HG02970 (cell line): ENCODE results near the gene ZNF423.

ENCODE experiments used
- ATAC-seq: cut with Tn5 transposase; IDR thresholded peaks from one replicate; pipeline ENCODE4 v1.9.1; 2021; ENCODE audit warnings: mild to moderate bottlenecking, moderate library complexity, moderate number of reproducible peaks; ENCODE audit not compliant: unreplicated experiment, low FRiP score

Gene ZNF423

DNA sequence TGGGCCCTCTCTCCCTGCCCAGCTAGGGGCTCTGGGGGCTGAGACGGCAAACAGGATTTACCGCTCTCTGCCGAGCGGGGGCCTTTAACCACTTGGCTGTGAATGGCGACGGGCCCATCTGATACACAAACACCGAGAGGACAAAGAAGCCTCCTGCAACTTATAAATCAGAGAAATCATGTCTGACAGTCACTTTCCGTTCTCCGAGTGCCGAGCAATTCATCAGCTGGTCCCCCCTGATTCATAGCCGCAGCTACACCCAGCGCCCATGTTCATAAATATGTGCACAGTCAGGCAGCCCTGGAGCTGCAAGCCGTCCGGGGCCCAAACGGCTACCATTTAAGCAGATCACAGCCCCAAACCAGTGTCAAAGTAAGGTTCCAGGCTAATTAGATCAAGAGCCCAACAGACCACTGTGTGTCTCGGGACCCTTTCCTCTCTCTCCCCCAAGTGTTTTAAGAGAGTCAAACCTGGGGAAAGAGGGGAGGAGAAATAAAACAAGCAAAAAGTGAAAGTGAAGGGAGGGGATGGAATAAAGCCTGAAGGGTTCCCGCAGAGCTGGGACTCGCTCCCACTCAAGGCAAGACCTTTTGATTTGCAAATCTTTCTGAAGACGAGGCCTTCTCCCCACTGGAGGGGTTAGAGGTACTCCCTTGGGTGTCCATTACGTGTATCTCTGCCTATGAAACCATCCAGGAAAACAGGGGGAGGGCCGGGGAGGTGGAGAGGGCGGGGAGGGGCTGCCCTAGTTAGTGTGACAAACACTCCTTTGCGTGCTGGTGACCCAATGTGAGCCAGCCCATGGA, 327.6 kb downstream of the ZNF423 start:
- ATAC-seq: no peak

DNA sequence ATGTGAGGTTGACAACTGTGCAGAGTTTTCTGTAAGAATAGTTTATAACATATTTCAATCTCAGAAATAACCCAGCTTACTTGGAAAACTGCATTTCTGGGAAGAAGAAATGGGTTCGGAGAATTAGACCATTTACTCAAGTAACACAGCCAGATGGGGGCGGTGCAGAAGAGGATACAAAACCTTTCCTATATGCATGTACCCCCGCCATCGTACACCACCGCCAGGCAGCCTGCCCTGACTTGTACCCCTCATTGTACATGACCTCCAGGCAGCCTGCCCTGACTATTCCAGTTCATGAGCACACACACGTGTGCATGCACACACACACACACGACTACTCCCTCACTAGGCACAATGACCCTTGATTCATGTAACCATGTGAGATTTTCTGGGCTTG, 328.3 kb downstream of the ZNF423 start:
- no peak for ATAC-seq

DNA sequence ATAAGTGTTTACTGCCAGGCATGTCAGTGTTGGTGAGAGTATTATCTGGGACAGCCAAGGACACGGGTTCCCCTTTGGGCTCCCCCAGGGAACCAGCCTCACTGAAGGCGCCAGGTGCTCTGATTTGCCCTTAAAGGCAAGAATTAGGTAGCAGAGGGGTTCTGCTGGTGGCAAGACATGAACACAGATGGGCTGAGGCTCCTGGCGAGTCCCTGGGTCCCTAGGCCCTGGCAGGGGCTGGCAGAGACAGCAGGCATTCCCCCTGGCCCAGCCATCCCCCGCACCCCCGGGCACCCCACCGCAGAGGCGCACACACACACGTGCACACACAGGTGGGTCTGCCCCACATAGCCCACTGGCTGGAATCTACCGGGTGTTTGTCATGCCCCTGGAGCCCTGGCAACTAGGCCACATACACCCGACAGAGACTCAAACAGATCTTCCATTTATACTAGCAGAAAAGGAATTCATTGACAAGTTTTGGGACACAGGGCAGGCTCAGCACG, 329.0 kb downstream of the ZNF423 start:
- no peak for ATAC-seq

DNA sequence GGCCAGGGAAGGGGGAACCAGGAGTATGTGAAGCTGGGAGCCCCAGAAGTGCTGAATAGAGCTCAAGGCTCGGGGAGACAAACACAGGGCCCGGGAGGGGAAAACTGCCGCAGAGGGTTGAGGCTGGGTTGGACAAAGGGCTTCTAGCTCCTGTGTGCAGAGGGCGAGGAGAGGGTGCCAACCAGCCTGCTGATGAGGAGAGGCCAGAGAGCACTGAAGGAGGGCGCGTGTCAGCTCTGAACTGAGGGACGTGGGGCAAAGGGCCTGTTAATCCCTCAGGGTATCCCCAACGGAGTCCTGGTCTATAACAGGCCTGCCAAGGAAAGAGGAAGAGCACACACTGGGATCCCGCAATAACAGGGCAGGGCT, 331.0 kb downstream of the ZNF423 start:
- ATAC-seq: no peak

DNA sequence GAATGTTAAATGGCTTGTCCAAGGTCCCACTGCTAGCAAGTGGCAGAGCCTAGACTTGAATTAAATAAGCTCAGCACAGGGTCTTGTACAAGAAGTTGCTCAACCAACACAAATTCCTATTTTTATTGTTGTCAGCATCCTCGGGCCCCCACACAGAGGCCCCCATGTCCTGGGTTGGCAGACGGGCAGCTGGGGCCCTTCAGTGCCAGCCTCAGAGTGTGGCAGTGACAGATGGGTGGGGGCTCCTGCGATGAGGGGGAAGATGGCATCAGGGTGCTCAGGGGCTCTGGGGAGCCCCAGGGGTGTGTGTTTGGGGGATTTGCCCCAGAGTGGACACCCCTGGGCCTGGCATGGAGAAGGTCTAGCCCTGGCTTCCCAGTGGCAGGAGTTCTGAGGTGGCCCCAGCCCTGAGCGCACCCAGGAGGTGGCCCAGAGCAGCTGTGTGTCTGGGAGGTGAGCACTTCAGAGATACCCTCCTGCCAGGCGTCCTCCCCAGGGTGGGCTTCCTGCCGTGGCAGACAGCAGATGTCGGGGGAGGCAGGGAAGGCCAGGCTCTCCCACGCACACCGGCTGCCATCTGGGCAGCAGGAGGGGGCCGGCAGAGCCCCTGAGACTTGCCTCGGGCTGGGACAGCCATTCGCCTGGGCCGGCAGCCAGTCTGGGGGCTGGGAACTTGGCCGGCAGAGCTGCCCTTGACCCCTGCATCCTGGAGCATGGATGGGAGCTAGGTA, 331.5 kb downstream of the ZNF423 start:
- no peak for ATAC-seq

DNA sequence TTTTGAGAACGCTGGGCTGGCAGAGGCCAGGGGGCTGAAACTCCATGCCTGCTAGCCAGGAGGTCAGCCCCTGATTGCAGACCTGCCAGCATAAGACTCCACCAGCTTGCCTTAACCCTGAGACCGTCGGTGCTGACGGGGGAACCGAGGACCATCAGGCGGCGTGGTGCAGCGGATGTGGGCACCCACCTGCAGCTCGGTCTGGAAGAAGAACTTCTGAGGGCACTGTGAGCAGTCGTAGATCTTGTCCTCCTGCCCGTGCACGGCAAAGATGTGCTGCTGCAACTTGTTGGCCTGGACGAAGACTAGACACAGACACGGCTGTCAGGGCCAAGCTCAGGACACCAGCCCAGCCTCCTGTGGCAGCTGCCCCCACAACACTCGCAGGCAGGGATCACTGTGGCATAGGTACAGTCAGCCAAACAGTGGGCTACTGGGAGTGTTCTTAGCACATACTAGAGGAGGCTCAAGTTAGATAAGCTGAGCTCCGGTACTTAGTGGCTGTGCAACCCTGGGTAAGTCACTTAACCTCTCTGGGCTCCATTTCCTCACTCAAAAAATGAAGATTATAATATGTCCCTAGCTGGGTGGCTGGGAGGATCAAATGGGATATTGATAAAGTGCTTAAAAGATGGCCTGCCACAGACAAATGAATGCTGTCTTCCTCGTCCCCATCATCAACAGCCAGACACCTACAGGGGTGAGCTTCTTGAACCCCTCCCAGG, 332.3 kb downstream of the ZNF423 start:
- no peak for ATAC-seq

DNA sequence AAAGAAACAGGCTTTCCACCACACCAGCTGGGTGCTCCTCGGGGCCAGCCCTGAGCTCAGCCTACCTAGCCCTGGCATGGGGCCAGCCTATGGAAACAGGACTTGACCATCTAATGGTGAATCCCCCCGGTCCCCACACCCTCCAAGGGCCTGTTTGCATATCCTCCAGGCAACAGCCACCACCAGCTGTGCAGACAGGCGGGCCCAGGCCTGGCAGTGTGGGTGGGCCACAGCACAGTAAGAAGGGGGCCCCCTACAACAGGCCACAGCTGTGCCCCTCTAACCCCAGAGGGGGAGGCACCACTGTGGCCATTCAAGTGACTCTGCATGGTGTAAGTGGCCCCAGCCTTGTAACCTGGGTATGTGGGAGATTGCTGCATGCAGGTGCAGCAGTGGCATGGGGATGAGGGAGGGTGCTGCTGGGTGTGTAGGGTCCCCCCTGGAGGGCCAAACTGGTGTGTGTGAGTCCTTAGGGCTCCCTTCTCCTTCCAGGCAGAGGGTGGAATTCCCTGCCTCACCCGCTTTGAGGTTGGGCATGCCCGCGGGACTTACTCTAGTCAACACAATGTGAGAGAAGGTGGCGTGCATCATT, 334.1 kb downstream of the ZNF423 start:
- no peak for ATAC-seq

DNA sequence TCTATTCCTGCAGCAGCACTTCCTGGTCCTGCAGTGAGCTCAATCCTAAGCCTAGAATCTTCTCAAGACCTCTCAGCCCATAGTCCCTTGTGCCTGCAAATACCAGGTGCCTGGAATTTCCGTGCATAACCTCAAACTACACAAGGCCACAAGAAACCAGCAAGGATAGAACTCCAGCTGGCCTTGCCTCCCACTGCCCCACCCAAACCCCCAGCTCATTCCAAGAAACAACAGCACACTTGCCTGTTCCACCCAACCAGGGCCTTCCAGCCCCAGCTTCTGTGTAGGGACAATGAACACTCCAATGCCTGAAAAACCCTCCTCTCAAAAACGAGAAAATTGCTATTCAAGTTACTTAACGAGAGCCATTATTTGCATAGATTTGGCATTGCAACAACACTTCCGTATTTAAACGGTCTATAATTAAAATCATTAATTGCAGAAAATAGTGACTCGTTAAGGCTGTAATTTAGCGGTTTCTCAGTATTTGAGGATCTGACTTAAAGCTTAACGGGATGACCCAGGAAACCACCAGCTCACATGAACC, 335.3 kb downstream of the ZNF423 start:
- no peak for ATAC-seq

DNA sequence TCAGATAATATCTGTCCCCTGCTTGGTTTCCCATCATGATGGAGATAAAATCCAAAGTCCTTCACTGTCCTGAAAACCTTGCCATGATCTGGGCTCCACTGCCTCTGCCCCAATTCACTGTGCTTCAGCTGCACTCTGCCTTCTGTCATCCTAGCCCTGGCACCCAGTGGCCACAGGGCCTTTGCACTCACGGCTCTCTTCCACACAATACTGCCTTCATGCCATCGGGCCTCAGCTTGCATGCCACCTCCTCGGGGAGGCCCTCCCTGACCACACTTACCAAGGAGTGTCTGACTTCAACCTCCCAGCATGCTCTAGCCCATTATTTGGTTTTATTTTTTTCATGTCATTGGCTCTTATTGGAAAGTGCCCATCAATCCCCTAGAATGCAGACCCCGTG, 336.2 kb downstream of the ZNF423 start:
- no peak for ATAC-seq

DNA sequence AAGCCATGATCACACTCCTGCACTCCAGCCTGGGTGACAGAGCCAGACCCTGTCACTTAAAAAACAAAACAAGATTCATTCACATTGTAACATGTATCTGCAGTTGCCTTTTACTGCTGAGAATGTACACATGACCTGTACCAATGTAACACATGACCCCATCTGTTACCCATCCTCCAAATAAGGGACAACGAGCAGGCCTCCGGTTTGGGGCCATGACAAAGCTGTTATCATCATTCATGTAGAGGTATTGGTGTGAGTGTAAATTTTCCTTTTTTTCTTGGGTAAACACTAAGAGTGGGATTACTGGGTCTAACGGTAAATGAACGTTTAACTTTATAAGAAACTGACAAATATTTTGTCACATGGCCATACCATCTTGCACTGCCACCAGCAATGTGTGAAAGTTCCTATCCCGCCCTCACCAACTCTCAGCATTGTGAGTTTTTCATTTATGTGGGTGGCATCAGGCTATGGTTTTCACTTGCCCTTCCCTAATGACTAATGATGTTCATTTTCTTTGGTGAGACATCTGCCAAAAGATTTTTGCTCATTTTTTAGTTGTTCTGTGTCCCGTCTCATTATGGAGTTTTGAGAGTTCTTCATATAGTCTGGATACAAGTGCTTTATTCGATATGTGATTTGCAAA, 336.8 kb downstream of the ZNF423 start:
- ATAC-seq: no peak

DNA sequence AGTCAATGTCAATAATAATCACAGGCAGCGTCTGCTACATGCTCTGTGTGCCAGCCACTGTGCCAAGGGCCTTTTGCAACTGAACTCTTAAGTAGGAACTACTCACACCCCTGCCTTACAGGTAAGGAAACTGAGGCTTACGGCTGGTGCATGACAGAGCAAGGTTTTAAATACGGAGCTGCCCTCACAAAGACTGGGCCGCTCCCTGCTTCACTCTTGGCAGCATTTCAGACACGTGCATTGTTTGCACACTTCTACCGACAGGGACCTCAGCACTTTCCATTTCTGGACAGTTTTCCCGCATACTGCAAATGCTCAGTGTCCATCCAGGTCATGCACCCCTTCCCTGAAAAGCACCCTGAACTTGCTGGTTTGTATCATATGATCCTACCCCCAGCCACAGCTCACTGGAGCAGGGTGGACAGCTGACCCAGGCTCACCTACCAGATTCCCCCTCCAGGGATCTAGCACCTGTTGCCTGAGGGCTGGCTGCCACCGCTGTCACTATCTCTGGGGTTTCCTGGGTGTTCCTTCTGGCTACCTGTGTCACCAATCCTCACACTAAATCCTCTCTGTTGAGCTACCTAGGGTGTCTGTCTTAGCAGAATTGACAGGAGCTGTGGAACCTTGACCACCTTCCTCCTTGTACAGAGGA, 339.4 kb downstream of the ZNF423 start:
- ATAC-seq: no peak

DNA sequence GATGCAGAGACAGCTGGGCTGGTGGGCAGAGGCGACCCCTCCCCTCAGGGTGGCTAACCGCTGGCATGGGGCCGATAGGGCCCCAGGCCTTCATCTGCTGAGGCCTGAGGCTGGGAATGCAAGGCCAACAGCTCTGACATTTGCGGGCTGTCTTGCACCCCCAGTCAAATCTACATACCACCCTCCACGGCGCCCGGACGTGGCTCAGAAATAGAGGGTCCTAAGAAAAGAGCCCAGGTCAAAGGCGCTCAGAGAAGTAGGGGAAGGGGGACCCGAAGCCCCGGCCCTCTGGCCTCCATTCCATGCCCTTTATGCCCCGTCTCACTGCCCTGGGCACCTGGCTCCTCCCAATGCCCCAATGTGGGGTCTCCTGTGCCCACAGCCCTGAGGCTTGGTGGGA, 340.1 kb downstream of the ZNF423 start:
- no peak for ATAC-seq

DNA sequence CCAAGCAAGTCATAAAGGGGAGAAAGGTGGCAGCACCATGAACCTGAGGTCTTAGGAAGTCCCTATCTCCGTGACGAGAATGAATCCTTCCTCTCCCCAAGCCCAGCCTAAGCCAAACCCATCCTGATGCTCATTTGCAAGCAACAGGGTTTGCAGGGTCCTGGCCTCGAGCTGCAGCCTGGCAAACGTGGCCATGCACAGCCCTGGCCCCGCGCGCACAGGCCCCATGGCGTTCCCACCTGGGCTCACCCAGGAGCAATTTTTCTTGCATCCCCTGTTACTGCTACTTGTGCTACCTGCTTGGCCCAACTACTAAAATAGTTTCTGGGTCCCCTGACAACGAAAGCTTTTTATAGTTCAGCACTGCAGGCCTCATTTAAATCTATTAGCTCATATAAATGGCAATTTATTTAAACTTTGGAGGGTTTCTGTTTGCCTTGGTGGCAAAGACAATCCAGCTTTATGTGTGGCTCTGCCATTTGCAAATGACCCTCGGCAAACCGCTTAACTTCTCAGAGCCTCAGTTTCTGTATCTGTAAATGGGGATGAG, 340.8 kb downstream of the ZNF423 start:
- ATAC-seq: no peak

DNA sequence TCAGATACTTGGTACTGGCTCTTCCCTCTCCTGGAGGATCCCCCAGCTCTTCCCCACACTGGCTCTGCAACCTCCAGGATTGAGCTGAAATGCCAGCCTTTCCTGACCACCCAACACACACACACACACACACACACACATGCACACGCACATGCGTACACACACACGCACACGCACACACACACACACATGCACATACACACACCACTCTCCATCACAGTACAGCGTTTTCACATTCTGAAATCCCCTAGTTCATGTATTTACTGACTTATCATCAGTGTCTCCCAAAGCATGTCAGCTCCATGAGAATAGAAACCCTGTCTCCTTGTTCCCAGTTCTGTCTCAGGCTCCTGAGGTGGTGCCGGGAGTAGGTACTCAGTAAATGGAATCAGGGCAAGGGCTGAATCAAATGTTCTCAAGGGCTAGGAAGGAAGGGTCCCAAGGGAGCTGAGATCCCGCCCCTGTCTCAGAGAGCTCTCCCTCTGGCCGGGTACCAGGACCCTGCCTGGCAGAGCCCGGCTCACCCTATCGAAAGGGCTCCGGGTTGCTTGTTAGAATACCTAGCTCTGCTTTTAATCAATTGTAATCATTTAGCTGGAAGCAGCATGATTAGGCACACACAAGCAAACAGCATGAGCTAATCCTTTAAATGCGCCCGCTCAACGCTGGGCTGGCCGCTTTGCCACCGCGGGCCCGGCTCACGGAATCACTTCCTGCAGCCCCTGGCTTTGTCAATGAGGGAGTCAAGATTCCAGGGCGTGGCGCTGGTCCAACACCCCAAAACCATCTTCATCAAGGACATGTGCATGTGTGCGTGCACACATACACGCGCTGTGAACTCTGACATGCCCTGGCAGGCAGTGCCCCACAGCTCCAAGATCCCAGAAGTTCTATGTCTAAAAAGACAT, 341.6 kb downstream of the ZNF423 start:
- ATAC-seq: no peak

DNA sequence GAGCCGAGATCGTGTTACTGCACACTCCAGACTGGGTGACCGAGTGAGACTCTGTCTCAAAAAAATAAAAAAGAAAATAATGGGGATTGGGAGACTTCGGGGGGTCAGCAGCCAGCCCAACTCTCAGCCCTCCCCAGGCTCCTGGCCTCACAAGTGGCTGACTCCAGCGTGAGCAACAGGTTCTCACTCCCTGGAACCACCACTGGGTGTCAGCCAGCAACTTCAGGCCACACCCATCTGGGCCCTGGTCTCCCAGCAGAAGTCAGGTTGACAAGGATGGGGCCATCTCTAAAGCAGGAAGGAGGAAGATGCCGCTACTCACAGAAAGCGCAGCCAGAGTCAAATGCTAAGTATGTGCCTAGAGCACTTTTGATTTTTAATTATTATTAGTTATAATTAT, 342.9 kb downstream of the ZNF423 start:
- ATAC-seq: no peak

DNA sequence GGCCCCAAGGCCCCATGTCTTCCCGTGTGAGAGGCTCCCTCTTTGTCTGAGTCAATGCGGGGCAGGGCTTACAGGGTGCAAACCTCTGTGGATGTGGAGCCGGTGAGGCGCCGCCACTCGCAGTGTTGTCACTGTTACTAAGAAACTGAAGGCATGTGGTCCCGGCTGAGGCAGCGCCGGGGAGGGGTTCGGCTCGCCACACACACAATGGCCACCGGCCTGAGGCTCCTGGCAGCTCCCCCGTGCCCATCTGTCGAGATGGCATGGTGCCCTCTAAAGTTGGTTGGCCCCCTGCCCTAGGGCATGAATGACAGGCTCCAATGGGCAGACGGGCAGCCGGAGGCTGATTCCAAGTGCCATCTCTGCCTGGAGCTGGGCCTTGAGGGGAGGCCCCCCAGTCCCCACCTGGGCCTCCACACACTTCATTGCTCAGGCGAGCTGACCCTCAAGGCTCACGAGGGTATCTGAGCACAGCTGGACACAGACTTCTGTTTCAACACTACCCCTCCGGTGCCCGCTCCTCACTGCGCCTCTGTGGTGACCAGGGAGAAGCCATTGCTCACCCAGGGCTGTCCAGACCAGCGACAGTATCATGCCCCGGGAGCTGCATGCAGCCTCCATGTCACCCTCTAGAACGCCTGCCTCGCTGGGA, 345.1 kb downstream of the ZNF423 start:
- ATAC-seq: no peak

DNA sequence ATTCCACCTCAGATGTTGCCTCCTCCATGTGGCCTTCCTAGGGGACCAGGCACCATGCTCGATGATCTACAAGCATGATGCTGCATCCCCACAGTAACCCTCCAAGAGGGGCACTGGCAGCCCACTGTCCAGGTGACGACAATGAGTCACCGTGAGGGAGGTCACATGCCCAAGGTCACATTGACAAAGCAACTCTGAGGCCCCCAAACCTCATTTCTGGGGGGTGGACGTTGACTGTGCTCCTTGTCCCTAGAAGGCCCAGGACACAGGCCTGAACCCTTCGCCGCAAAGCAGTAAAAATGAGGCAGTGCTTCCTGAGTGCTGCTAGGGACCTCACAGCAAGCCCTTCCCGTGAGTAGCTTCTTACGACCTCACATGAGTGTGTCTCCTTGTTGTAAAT, 345.8 kb downstream of the ZNF423 start:
- ATAC-seq: no peak
